K562 (cell line): ENCODE results near the gene HLCS. TPM values are rescaled to one million over a fixed set of nuclear protein-coding genes. Genes with fewer than 3 reads are reported as not detected.

Experiments used
- ATAC-seq: fragments of 200-7000 bp; cut with Tn5 transposase; 3 replicates; pipeline ENCODE4 v1.9.1; 2020; ENCODE audit warnings: moderate library complexity
- BruUV-seq: library from RNA; stranded (reverse); fragments of 400-500 nt; replicated peaks from 2 replicates; lab custom pipeline; 2021; lab: Mats Ljungman, UMichigan
- CTCF ChIA-PET: fragments of 300-600 bp; formaldehyde crosslinking; extraction: SDS; loops from one replicate; lab custom pipeline; 2021; ENCODE audit warnings: low intra/inter-chr PET ratio; lab: Yijun Ruan, JAX
- POLR2A ChIA-PET: fragments of 300-600, 350-650 bp; sonication (Branson Sonifier 250); formaldehyde crosslinking; extraction: SDS; loops from one replicate; lab custom pipeline; 2021; ENCODE audit warnings: antibody characterized with exemption, inconsistent platforms; lab: Yijun Ruan, JAX
- DNase-seq, 4 experiments: peaks; one replicate each; pipeline versions ENCODE4 v3.0.0 to v3.0.0-alpha.2; 2011 to 2018; ENCODE audit warnings: low spot score in 3 of 4, mixed read lengths in 3 of 4; ENCODE audit errors: extremely low read depth in 1 of 4
- FAIRE-seq: peaks from 2 replicates; lab custom pipeline; 2011; peaks lifted over from hg19 to GRCh38; lab: Jason Lieb, UNC
- H2AFZ ChIP-seq: 2 replicates; pipeline ENCODE4 v1.6.0; 2011; ENCODE audit warnings: low read depth, low read length, control low read depth, inconsistent platforms
- H3K27ac ChIP-seq: fragments of 200-600 bp; 3 replicates; pipeline ENCODE4 v1.8.0; 2011; ENCODE audit warnings: low read depth, mild to moderate bottlenecking, control low read depth, inconsistent platforms, low read length, moderate library complexity, mixed read lengths; ENCODE audit errors: extremely low read depth
- H3K27me3 ChIP-seq, 2 experiments: fragments of 300-600 bp in 1 of 2; 2 replicates in 1 of 2; 3 replicates in 1 of 2; pipeline versions ENCODE4 v1.6.0 to v1.8.0; 2011; ENCODE audit warnings: inconsistent platforms in 2 of 2, low read length in 2 of 2, mild to moderate bottlenecking in 1 of 2, mixed read lengths in 1 of 2, moderate library complexity in 1 of 2; ENCODE audit not compliant: control insufficient read depth in 2 of 2, insufficient read depth in 2 of 2
- H3K36me3 ChIP-seq: fragments of 300-600 bp; 3 replicates; pipeline ENCODE4 v1.8.0; 2011; ENCODE audit warnings: mild to moderate bottlenecking, low read length, inconsistent platforms; ENCODE audit not compliant: control insufficient read depth, insufficient read depth
- H3K4me1 ChIP-seq, 2 experiments: fragments of 200-600 bp in 1 of 2; replicated peaks in 1 of 2; 2 replicates in 1 of 2; 3 replicates in 1 of 2; pipeline versions ENCODE4 v1.5.1 to v1.8.0; 2011; ENCODE audit warnings: inconsistent platforms in 2 of 2, low read length in 2 of 2, mild to moderate bottlenecking in 1 of 2, mixed read lengths in 1 of 2, moderate library complexity in 1 of 2; ENCODE audit not compliant: control insufficient read depth in 2 of 2, insufficient read depth in 2 of 2
- H3K4me2 ChIP-seq: 2 replicates; pipeline ENCODE4 v1.6.1; 2011; ENCODE audit warnings: low read length, control low read depth, inconsistent platforms, mixed read lengths; ENCODE audit not compliant: insufficient read depth
- H3K4me3 ChIP-seq: fragments of 200-600 bp; sonication (generic), shearing (Covaris generic); 2 replicates; pipeline ENCODE4 v1.5.1; 2016; ENCODE audit warnings: control low read depth, inconsistent platforms
- H3K79me2 ChIP-seq: fragments of 200-600 bp; 3 replicates; pipeline ENCODE4 v1.8.0; 2011; ENCODE audit warnings: low read length, inconsistent platforms; ENCODE audit not compliant: control insufficient read depth, insufficient read depth
- H3K9ac ChIP-seq, 2 experiments: 2 replicates each; pipeline versions ENCODE4 v1.6.0 to v1.6.1; 2011; ENCODE audit warnings: low read depth in 2 of 2, low read length in 2 of 2, control low read depth in 1 of 2, inconsistent platforms in 1 of 2, mild to moderate bottlenecking in 1 of 2, mixed read lengths in 1 of 2; ENCODE audit not compliant: insufficient read depth in 1 of 2
- H3K9me1 ChIP-seq: one replicate; pipeline ENCODE4 v1.6.0; 2011; ENCODE audit warnings: inconsistent platforms, mild to moderate bottlenecking, low read length, moderate library complexity; ENCODE audit not compliant: control insufficient read depth, insufficient read depth
- H3K9me3 ChIP-seq: replicated peaks from 2 replicates; pipeline ENCODE4 v1.5.1; 2011; ENCODE audit warnings: low read depth, low read length, inconsistent platforms; ENCODE audit not compliant: control insufficient read depth, insufficient read depth
- H4K20me1 ChIP-seq: replicated peaks from 2 replicates; pipeline ENCODE4 v1.6.1; 2011; ENCODE audit warnings: low read length, inconsistent platforms, mixed read lengths; ENCODE audit not compliant: control insufficient read depth, insufficient read depth
- FOSL1 ChIP-seq: fragments of 200-800 bp; sonication (Bioruptor generic); conservative IDR thresholded peaks from 2 replicates; pipeline ENCODE4 v1.6.1; 2016; ENCODE audit warnings: missing genetic modification characterization, missing compliant biosample characterization
- GATA2 ChIP-seq: sonication (generic); formaldehyde crosslinking; IDR thresholded peaks from 2 replicates; pipeline ENCODE4 v1.4.0; 2020; ENCODE audit warnings: mild to moderate bottlenecking, missing genetic modification reagents
- HNRNPK ChIP-seq: fragments of 200-400 bp; formaldehyde crosslinking; IDR thresholded peaks from one replicate; pipeline ENCODE4 v1.6.1; 2018; ENCODE audit warnings: mild to moderate bottlenecking, low read depth, low read length; ENCODE audit not compliant: poor library complexity, severe bottlenecking
- WGBS: fragments of 100-300 bp; shearing (Covaris generic); methylation state at CpG from one replicate; pipeline ENCODE4 v1.1.6; 2016; ENCODE audit warnings: low coverage, mixed read lengths; ENCODE audit not compliant: insufficient coverage; ENCODE audit errors: missing lambda C conversion rate; 5-methylcytosine and 5-hydroxymethylcytosine counted together
- in situ Hi-C: fragments of 300-500 bp; cut with MboI; formaldehyde crosslinking; loops from 4 replicates; pipeline ENCODE4 v1.15.0; 2018; ENCODE audit warnings: inconsistent platforms, mixed read lengths
- intact Hi-C: fragments of 100-400 bp; cut with micrococcal nuclease; formaldehyde crosslinking; loops from 2 replicates; pipeline ENCODE4 v1.14.2; 2022
- polyA plus RNA-seq, 8 experiments: library from polyadenylated mRNA; depleted of rRNA in 4 of 8; stranded (reverse) in 5 of 8; unstranded in 3 of 8; fragments of >200 nt; fragmentation: Nextera tagmentation in 2 of 8; fragmentation: Illumina TruSeq in 1 of 8; extraction: Ambion mirVana in 2 of 8; extraction: Trizol in 1 of 8; gene quantifications; 2 replicates each; pipeline versions ENCODE4 v1.2.1 to v1.2.3, GENCODE V29; 2011 to 2014; ENCODE audit warnings: inconsistent platforms in 1 of 8, missing spikeins in 1 of 8
- total RNA-seq, 7 experiments: library from RNA; depleted of rRNA in 6 of 7; stranded (reverse); fragments of >200 nt in 6 of 7; fragmentation: Illumina TruSeq in 2 of 7; extraction: Trizol in 2 of 7; gene quantifications; 2 replicates each; pipeline versions ENCODE4 v1.2.1 to v1.2.3, GENCODE V29; 2011 to 2021; ENCODE audit warnings: low replicate concordance in 1 of 7

The HLCS gene
- total and polyA plus RNA-seq, 9 of the 15 experiments (the other 6 are each of a cell fraction or from before 2014, with no cell fraction given): 3.0 to 21.5 (median 17.1) TPM

DNA sequence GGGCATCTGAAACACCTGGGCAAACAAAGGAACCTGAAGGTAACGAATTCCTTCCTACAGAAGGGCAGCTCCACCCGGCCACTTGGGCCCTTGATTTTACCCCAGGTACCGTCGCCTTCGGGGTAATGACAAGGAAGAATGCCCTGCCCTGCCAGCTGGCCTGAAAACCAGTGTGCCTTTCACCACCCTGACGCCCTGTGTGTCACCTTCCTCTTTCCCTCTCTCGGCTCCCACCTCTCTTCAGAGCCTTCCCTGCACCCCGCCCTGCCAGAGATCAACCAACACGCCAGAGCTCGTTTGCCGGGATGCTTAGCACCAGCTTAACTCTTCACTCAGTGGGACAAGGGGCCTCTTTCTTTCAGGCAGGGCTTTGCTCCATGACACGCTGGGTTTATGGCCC lies 181.5 kb downstream of the HLCS start:
- H3K4me2 ChIP-seq: no peak overlapping the region
- H3K9me3 ChIP-seq: no peaks in the 10 kb centered on the region
- no peak for TF ChIP-seq HNRNPK
- H3K27ac ChIP-seq: no peak overlapping the region
- no peak overlapping the region for H3K4me3 ChIP-seq
- H3K9ac ChIP-seq: no peak overlapping the region
- ChIA-PET CTCF (no interaction called here), POLR2A (no interaction called here)
- H3K9me1 ChIP-seq: no peaks in the 10 kb centered on the region
- no peak for FAIRE-seq
- 47% methylated on average over 12 of the region's 12 CpGs for WGBS
- H2AFZ ChIP-seq: no peak overlapping the region
- no peaks in the 10 kb centered on the region for H3K79me2 ChIP-seq
- DNase-seq: no peak
- no peak for ATAC-seq
- H3K4me1 ChIP-seq: peaks cover 0 to 3% of the 10 kb centered on the region in 2 experiments; a peak in 1 of 5 replicates
- in situ Hi-C loops: no loop called here
- no peaks in the 10 kb centered on the region for H4K20me1 ChIP-seq
- H3K27me3 ChIP-seq: no peaks in the 10 kb centered on the region
- intact Hi-C loops: no loop called here
- no peaks in the 10 kb centered on the region for H3K36me3 ChIP-seq
- BruUV-seq: no TSS peak

DNA sequence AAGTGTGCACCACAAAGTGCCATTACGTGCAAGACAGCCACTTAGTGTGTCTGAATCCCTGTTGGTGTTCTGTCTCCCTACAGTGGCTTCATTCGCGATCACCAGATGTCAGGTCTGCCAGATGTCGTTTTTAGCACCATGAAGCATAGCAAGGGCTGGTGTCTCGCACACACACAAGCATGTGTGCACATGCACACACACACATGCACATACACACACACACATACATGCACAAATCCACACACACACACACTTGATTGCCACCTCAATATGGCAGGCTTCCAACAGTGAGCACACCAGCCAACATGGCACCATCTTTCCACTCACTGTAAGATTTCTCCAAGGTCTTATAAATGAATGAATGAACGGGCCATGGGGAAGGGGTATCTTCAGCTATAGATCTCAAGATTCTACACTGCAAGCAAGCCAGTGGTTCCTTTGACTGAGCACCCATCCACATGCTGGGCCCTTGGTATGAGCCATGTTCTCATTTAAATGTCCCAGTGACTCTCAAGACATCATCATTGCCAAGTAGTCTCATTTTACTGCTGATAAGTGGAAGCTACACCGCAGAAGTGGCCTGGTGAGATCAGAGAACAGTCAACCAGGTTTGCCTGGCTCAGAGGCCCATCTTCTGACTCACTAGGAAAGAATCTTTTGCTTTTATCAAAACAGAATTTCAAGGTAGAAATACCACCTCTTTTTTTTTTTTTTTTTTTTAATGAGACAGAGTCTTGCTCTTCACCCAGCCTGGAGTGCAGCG lies 182.7 kb downstream of the HLCS start:
- intact Hi-C loops: no loop called here
- H3K27ac ChIP-seq: no peak overlapping the region
- ChIA-PET POLR2A (interaction anchor here (1.0 to 1.5 kb wide), 3 partner anchors 10 to 153 kb away, joined by 3 to 4 read pairs (median 4); no protein-coding TSS in a partner anchor), CTCF (no interaction called here)
- peak; percentile 22; the same call in 1 of the 2 replicates for TF ChIP-seq FOSL1 (tag)
- no peak for TF ChIP-seq GATA2 (CRISPR knock-in tag)
- in situ Hi-C loops: no loop called here
- no peaks in the 10 kb centered on the region for H3K36me3 ChIP-seq
- no peaks in the 10 kb centered on the region for H3K27me3 ChIP-seq
- H3K9me3 ChIP-seq: no peaks in the 10 kb centered on the region
- no TSS peak for BruUV-seq
- H3K4me3 ChIP-seq: no peak overlapping the region
- FAIRE-seq (no peak), DNase-seq (no peak), ATAC-seq (no peak)
- WGBS: 57% methylated on average over 8 of the region's 8 CpGs
- no peak overlapping the region for H3K4me2 ChIP-seq
- no peak overlapping the region for H2AFZ ChIP-seq
- no peaks in the 10 kb centered on the region for H3K79me2 ChIP-seq
- no peaks in the 10 kb centered on the region for H4K20me1 ChIP-seq
- no peaks in the 10 kb centered on the region for H3K9me1 ChIP-seq
- peaks cover 0 to 3% of the 10 kb centered on the region in 2 experiments; a peak in 1 of 5 replicates for H3K4me1 ChIP-seq
- H3K9ac ChIP-seq: no peak overlapping the region
